Osteocyte (in vitro differentiated cells): Measurements from ENCODE around the gene CLN3. TPM values are rescaled to one million over a fixed set of nuclear protein-coding genes. Genes with fewer than 3 reads are reported as not detected.
"Not testable (repeated sequence)": the region's sequence is repeated elsewhere in the genome, so short reads cannot be mapped to it uniquely, and the experiment has no call there.

Experiments
- DNase-seq: peaks from one replicate; pipeline ENCODE4 v3.0.0; 2021; ENCODE audit warnings: mixed read lengths; ENCODE audit not compliant: unreplicated experiment; ENCODE audit errors: extremely low spot score
- H3K27ac Mint-ChIP-seq: one replicate; pipeline ENCODE4 v1.8.0; 2021; ENCODE audit warnings: mild to moderate bottlenecking, mixed read lengths; ENCODE audit not compliant: unreplicated experiment
- H3K27me3 Mint-ChIP-seq: one replicate; pipeline ENCODE4 v1.8.0; 2021; ENCODE audit warnings: mixed read lengths; ENCODE audit not compliant: unreplicated experiment
- H3K36me3 Mint-ChIP-seq: one replicate; pipeline ENCODE4 v1.8.0; 2021; ENCODE audit warnings: mixed read lengths; ENCODE audit not compliant: unreplicated experiment
- H3K4me1 Mint-ChIP-seq: one replicate; pipeline ENCODE4 v1.8.0; 2021; ENCODE audit warnings: mixed read lengths; ENCODE audit not compliant: unreplicated experiment
- H3K4me3 Mint-ChIP-seq: one replicate; pipeline ENCODE4 v1.8.0; 2021; ENCODE audit warnings: mild to moderate bottlenecking, moderate library complexity, mixed read lengths; ENCODE audit not compliant: unreplicated experiment
- H3K9me3 Mint-ChIP-seq: one replicate; pipeline ENCODE4 v1.8.0; 2021; ENCODE audit warnings: mixed read lengths; ENCODE audit not compliant: unreplicated experiment
- total RNA-seq: library from RNA; stranded (reverse); gene quantifications from 2 replicates; pipeline ENCODE4 v1.2.1, GENCODE V29; 2021
- TF ChIP-seq, protein P1 (sequence below): fragments of 200-600 bp; sonication (generic); IDR thresholded peaks from 2 replicates; pipeline ENCODE4 v1.5.0; 2021; ENCODE audit warnings: antibody characterized with exemption, mild to moderate bottlenecking, moderate library complexity

Gene CLN3
- total RNA-seq, 1 donor from 2014 or later, result 39.4 TPM

DNA sequence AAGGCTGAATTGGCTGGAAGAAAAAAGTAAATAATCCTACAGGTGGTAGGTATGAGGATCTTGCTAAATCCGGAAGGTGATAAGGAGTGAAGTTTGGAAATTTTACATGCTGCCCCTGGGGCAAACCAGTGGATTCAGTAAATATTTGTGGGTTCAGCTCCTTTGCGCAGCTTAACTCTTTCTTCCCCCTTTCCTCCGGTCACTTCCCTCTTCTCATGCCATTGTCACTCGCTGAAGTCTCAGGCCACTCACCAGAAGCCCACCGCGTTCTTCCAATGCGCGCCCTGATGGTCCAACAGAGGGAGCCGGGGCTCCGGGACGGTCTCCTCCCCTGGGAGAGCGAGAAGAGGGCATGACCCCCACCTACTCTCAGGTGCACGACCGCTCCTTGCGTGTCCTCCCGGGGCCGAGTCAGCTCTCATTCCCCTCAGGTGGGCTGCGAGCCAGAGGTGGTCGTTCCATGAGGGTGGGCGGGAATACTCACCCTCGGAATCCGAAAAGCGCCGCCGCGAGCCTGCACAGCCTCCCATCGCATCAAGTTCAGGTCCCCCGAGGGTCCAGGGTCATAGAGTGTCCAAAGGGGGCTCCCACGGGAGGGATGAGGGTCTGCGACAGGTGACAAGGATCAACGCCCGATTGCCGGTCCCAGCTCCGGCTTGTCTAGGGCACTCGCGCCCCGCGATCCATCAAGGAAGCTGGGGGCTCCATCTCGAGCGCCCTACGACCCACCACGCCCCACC lies 474 bp downstream of the CLN3 start:
- DNase-seq, result no peak
- peak overlapping the region; percentile 100 for H3K27ac Mint-ChIP-seq
- peaks cover 9% of the 10 kb centered on the region for H3K36me3 Mint-ChIP-seq
- TF ChIP-seq, protein P1, sequence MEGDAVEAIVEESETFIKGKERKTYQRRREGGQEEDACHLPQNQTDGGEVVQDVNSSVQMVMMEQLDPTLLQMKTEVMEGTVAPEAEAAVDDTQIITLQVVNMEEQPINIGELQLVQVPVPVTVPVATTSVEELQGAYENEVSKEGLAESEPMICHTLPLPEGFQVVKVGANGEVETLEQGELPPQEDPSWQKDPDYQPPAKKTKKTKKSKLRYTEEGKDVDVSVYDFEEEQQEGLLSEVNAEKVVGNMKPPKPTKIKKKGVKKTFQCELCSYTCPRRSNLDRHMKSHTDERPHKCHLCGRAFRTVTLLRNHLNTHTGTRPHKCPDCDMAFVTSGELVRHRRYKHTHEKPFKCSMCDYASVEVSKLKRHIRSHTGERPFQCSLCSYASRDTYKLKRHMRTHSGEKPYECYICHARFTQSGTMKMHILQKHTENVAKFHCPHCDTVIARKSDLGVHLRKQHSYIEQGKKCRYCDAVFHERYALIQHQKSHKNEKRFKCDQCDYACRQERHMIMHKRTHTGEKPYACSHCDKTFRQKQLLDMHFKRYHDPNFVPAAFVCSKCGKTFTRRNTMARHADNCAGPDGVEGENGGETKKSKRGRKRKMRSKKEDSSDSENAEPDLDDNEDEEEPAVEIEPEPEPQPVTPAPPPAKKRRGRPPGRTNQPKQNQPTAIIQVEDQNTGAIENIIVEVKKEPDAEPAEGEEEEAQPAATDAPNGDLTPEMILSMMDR, result peak; percentile 41
- H3K4me3 Mint-ChIP-seq, result peak overlapping the region; percentile 95
- H3K9me3 Mint-ChIP-seq, result no peaks in the 10 kb centered on the region
- H3K27me3 Mint-ChIP-seq, result no peaks in the 10 kb centered on the region
- H3K4me1 Mint-ChIP-seq, result peaks cover 5% of the 10 kb centered on the region

DNA sequence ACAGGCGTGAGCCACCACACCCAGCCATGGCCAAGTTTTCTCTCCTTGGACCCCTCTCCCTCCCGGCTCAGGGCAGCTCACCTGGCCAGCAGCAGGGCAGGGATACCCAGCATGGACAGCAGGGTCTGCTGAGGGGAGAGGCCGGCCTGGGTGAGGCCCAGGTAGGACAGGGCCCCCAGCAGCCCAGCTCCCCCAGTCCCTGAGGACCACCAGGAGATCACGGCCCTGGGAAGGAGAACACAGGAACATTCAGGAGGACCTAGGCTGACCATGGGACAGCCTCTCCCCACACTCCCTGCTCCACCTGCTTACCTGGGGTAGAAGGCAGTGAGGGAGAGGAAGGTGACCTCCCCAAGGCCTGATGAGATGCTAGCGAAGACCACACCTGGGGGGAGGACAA lies 5.6 kb downstream of the CLN3 start:
- no peak for DNase-seq
- Mint-ChIP-seq H3K4me1 (peaks cover 2% of the 10 kb centered on the region), H3K4me3 (no peak overlapping the region), H3K27ac (no peak overlapping the region), H3K27me3 (no peaks in the 10 kb centered on the region), H3K9me3 (no peaks in the 10 kb centered on the region), H3K36me3 (peaks cover 14% of the 10 kb centered on the region)
- TF ChIP-seq, protein P1, result no peak

DNA sequence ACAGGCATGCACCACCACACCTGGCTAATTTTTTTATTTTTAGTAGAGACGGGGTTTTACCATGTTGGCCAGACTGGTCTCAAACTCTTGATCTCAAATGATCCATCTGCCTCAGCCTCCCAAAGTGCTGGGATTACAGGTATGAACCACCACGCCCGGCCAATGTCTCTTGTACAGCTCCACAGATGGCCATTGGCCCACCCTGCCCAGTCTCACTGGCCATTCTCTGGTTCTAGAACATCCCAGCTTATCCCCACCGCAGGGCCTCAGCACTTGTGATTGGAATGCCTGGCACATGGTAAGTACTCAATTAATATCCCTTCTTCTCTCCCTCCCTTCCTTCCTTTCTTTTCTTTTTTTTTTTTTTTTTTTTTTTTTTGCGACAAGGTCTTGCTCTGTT lies 8.5 kb downstream of the CLN3 start:
- H3K4me1 Mint-ChIP-seq, H3K27me3 Mint-ChIP-seq, H3K9me3 Mint-ChIP-seq, H3K27ac Mint-ChIP-seq, H3K4me3 Mint-ChIP-seq, DNase-seq: not testable (repeated sequence)
- peaks cover 14% of the 10 kb centered on the region for H3K36me3 Mint-ChIP-seq

DNA sequence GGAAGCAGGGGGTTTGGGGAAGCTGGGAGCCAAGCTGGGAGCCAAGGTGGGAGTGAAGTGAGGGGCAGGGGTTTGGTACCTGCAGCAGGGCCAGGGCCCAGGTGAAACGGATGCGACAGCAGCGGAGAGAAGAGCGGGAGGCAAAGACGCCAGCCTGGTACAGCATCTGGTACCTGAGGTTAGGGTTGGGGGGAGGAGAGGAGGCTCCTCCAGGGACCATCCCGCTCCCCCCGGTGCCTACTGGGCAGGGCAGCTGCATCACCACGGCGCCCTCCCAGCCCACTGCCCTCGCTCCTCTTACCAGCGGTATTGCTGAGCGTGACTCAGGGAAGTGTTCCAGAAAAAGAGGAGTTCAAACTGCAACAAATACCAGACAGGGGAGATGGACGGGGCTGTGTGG lies 9.8 kb downstream of the CLN3 start:
- H3K4me1 Mint-ChIP-seq, result no peaks in the 10 kb centered on the region
- DNase-seq, result no peak
- H3K36me3 Mint-ChIP-seq, result peaks cover 17% of the 10 kb centered on the region
- no peak overlapping the region for H3K4me3 Mint-ChIP-seq
- TF ChIP-seq, protein P1, result no peak
- H3K27ac Mint-ChIP-seq, result no peak overlapping the region
- H3K27me3 Mint-ChIP-seq, result no peaks in the 10 kb centered on the region
- H3K9me3 Mint-ChIP-seq, result no peaks in the 10 kb centered on the region

DNA sequence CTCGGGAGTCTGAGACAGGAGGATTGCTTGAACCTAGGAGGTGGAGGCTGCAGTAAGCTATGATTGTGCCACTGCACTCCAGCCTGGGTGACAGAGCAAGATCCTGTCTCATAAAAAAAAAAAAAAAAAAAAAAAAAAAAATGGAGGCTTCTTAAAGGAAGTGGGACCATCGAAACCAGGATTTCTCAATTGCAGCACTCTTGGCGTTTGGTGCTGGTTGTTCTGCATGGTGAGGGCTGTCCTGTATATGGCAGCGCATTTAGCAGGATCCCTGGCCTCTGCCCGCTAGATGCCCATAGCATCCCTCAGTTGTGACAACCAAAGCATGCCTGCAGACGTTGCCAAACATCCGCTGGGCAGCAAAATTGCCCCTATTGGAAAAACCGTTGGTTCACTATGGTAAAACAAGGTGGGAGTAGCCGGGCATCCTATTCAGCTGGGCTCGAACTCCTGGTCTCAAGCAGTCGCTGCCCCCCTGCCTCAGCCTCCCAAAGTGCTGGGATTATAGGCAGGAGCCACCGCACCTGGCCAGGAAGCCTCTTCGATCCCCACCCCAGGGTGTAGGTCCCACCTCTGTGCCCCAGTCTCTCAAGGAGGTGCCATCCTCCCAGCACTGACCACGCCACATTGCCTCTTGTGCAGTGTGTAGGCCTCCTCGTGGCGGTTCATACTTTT lies 13.2 kb downstream of the CLN3 start:
- Mint-ChIP-seq H3K9me3 (no peaks in the 10 kb centered on the region), H3K27me3 (no peaks in the 10 kb centered on the region), H3K36me3 (peaks cover 27% of the 10 kb centered on the region), H3K4me3 (no peak overlapping the region), H3K27ac (no peak overlapping the region), H3K4me1 (no peaks in the 10 kb centered on the region)
- no peak for DNase-seq
- TF ChIP-seq, protein P1, result no peak
